ENCODE results near the gene PGBD2. TPM values are rescaled to one million over a fixed set of nuclear protein-coding genes. Genes with fewer than 3 reads are reported as not detected.
"Not testable (repeated sequence)": the region's sequence is repeated elsewhere in the genome, so short reads cannot be mapped to it uniquely, and the experiment has no call there.

The PGBD2 gene
- total RNA-seq, 1 experiment from 2014 or later: 7.0 TPM

- intact Hi-C loops (cut with micrococcal nuclease; ENCODE audit: unreplicated experiment): loop anchor here (1.0 kb wide), 1 partner anchor 19 kb away; the partner anchor contains the start of gene PGBD2
- peak; percentile 51 to 69 for TF ChIP-seq CTCF (IDR thresholded peaks at IDR 0.05; ENCODE audit: insufficient read depth in 1 of 2, low read depth in 1 of 2, low read length in 1 of 2, severe bottlenecking in 1 of 2, unreplicated experiment in 1 of 2)
- H3K27ac Mint-ChIP-seq (ENCODE audit: unreplicated experiment): no peak overlapping the region
- DNase-seq: peak; percentile 42 to 50
- H3K27me3 ChIP-seq (replicated peaks; ENCODE audit: control insufficient read depth, insufficient read depth, low read length): no peaks in the 10 kb centered on the region
- no peaks in the 10 kb centered on the region for H3K4me1 ChIP-seq
- no peaks in the 10 kb centered on the region for H3K36me3 ChIP-seq (ENCODE audit: control insufficient read depth, insufficient read depth, low read length)
- no peaks in the 10 kb centered on the region for H3K9me3 ChIP-seq
- no peaks in the 10 kb centered on the region for H3K27me3 Mint-ChIP-seq (ENCODE audit: insufficient read depth, unreplicated experiment)
- no peak overlapping the region for H3K4me3 Mint-ChIP-seq (ENCODE audit: unreplicated experiment)
- H3K9me3 Mint-ChIP-seq (ENCODE audit: unreplicated experiment): no peaks in the 10 kb centered on the region
- H3K4me1 Mint-ChIP-seq (ENCODE audit: low read depth, unreplicated experiment): no peaks in the 10 kb centered on the region
- BruUV-seq (replicated peaks): no TSS peak
- peaks cover 6% of the 10 kb centered on the region for H3K36me3 Mint-ChIP-seq (ENCODE audit: insufficient read depth, unreplicated experiment)
- CTCF ChIA-PET: no interaction called here
- POLR2A ChIA-PET: no interaction called here
- H3K4me3 ChIP-seq (ENCODE audit: low read depth, low read length): no peak overlapping the region
These were observed 18.9 kb downstream of the PGBD2 start for GRCh38 chr1:248924696-248925532.

- intact Hi-C loops (cut with micrococcal nuclease; ENCODE audit: unreplicated experiment); H3K27me3 Mint-ChIP-seq (ENCODE audit: insufficient read depth, unreplicated experiment); BruUV-seq (replicated peaks); H3K27me3 ChIP-seq (replicated peaks; ENCODE audit: control insufficient read depth, insufficient read depth, low read length); H3K36me3 Mint-ChIP-seq (ENCODE audit: insufficient read depth, unreplicated experiment); H3K4me1 ChIP-seq; H3K4me3 Mint-ChIP-seq (ENCODE audit: unreplicated experiment); H3K27ac Mint-ChIP-seq (ENCODE audit: unreplicated experiment); H3K4me1 Mint-ChIP-seq (ENCODE audit: low read depth, unreplicated experiment); DNase-seq; H3K9me3 Mint-ChIP-seq (ENCODE audit: unreplicated experiment); H3K9me3 ChIP-seq; H3K4me3 ChIP-seq (ENCODE audit: low read depth, low read length); POLR2A ChIA-PET; CTCF ChIA-PET; H3K36me3 ChIP-seq (ENCODE audit: control insufficient read depth, insufficient read depth, low read length): not testable (repeated sequence)
These were observed 19.8 kb downstream of the PGBD2 start for GRCh38 chr1:248925859-248926258.

- H3K4me3 ChIP-seq (ENCODE audit: low read depth, low read length): no peak overlapping the region
- Mint-ChIP-seq H3K27ac (ENCODE audit: unreplicated experiment) (peak overlapping the region; percentile 19), H3K36me3 (ENCODE audit: insufficient read depth, unreplicated experiment) (peaks cover 6% of the 10 kb centered on the region), H3K27me3 (ENCODE audit: insufficient read depth, unreplicated experiment) (no peaks in the 10 kb centered on the region), H3K4me1 (ENCODE audit: low read depth, unreplicated experiment) (no peaks in the 10 kb centered on the region), H3K9me3 (ENCODE audit: unreplicated experiment) (no peaks in the 10 kb centered on the region), H3K4me3 (ENCODE audit: unreplicated experiment) (no peak overlapping the region)
- DNase-seq: no peak
- POLR2A ChIA-PET: no interaction called here
- H3K27me3 ChIP-seq (replicated peaks; ENCODE audit: control insufficient read depth, insufficient read depth, low read length): no peaks in the 10 kb centered on the region
- no peak for TF ChIP-seq CTCF (IDR thresholded peaks at IDR 0.05; ENCODE audit: insufficient read depth in 1 of 2, low read depth in 1 of 2, low read length in 1 of 2, severe bottlenecking in 1 of 2, unreplicated experiment in 1 of 2)
- CTCF ChIA-PET: no interaction called here
- intact Hi-C loops (cut with micrococcal nuclease; ENCODE audit: unreplicated experiment): no loop called here
- H3K9me3 ChIP-seq: no peaks in the 10 kb centered on the region
- no peaks in the 10 kb centered on the region for H3K36me3 ChIP-seq (ENCODE audit: control insufficient read depth, insufficient read depth, low read length)
- BruUV-seq (replicated peaks): no TSS peak
- no peaks in the 10 kb centered on the region for H3K4me1 ChIP-seq
These were observed 20.6 kb downstream of the PGBD2 start for GRCh38 chr1:248926401-248927182.

- H3K4me3 Mint-ChIP-seq (ENCODE audit: unreplicated experiment); H3K4me1 ChIP-seq; H3K4me1 Mint-ChIP-seq (ENCODE audit: low read depth, unreplicated experiment); H3K4me3 ChIP-seq (ENCODE audit: low read depth, low read length); DNase-seq; H3K36me3 Mint-ChIP-seq (ENCODE audit: insufficient read depth, unreplicated experiment); H3K27me3 ChIP-seq (replicated peaks; ENCODE audit: control insufficient read depth, insufficient read depth, low read length); intact Hi-C loops (cut with micrococcal nuclease; ENCODE audit: unreplicated experiment); CTCF ChIA-PET; BruUV-seq (replicated peaks); H3K9me3 ChIP-seq; H3K9me3 Mint-ChIP-seq (ENCODE audit: unreplicated experiment); H3K27me3 Mint-ChIP-seq (ENCODE audit: insufficient read depth, unreplicated experiment); H3K36me3 ChIP-seq (ENCODE audit: control insufficient read depth, insufficient read depth, low read length); POLR2A ChIA-PET: not testable (repeated sequence)
- peak overlapping the region; percentile 19 for H3K27ac Mint-ChIP-seq (ENCODE audit: unreplicated experiment)
These were observed 21.2 kb downstream of the PGBD2 start for GRCh38 chr1:248927283-248927682.

- H3K36me3 ChIP-seq (ENCODE audit: control insufficient read depth, insufficient read depth, low read length); H3K4me1 Mint-ChIP-seq (ENCODE audit: low read depth, unreplicated experiment); H3K36me3 Mint-ChIP-seq (ENCODE audit: insufficient read depth, unreplicated experiment); H3K9me3 ChIP-seq; DNase-seq; BruUV-seq (replicated peaks); POLR2A ChIA-PET; H3K4me3 ChIP-seq (ENCODE audit: low read depth, low read length); H3K9me3 Mint-ChIP-seq (ENCODE audit: unreplicated experiment); H3K4me1 ChIP-seq; CTCF ChIA-PET; H3K27me3 ChIP-seq (replicated peaks; ENCODE audit: control insufficient read depth, insufficient read depth, low read length); H3K4me3 Mint-ChIP-seq (ENCODE audit: unreplicated experiment); intact Hi-C loops (cut with micrococcal nuclease; ENCODE audit: unreplicated experiment); H3K27me3 Mint-ChIP-seq (ENCODE audit: insufficient read depth, unreplicated experiment); H3K27ac Mint-ChIP-seq (ENCODE audit: unreplicated experiment): not testable (repeated sequence)
These were observed 22.1 kb downstream of the PGBD2 start for GRCh38 chr1:248928122-248928521.
